ENCODE results near the gene SULF2. TPM values are rescaled to one million over a fixed set of nuclear protein-coding genes. Genes with fewer than 3 reads are reported as not detected.

Gene SULF2
- total RNA-seq, 1 experiment from 2014 or later = 66.1 TPM

- BruUV-seq (replicated peaks) = no TSS peak
- Mint-ChIP-seq H3K27me3 (ENCODE audit: insufficient read depth, unreplicated experiment) (no peaks in the 10 kb centered on the region), H3K27ac (ENCODE audit: unreplicated experiment) (no peak overlapping the region), H3K4me1 (ENCODE audit: low read depth, unreplicated experiment) (no peaks in the 10 kb centered on the region), H3K9me3 (ENCODE audit: unreplicated experiment) (no peaks in the 10 kb centered on the region), H3K4me3 (ENCODE audit: unreplicated experiment) (no peak overlapping the region), H3K36me3 (ENCODE audit: insufficient read depth, unreplicated experiment) (no peaks in the 10 kb centered on the region)
- no peaks in the 10 kb centered on the region for H3K4me1 ChIP-seq
- H3K36me3 ChIP-seq (ENCODE audit: control insufficient read depth, insufficient read depth, low read length) = no peaks in the 10 kb centered on the region
- TF ChIP-seq CTCF (IDR thresholded peaks at IDR 0.05; ENCODE audit: insufficient read depth in 1 of 2, low read depth in 1 of 2, low read length in 1 of 2, severe bottlenecking in 1 of 2, unreplicated experiment in 1 of 2) = no peak
- no peak for DNase-seq
- intact Hi-C loops (cut with micrococcal nuclease; ENCODE audit: unreplicated experiment) = no loop called here
- POLR2A ChIA-PET = interaction anchor here (0.6 kb wide), 1 partner anchor 177 kb away, joined by 3 read pairs; no protein-coding TSS in a partner anchor
- H3K9me3 ChIP-seq = no peaks in the 10 kb centered on the region
- no peak overlapping the region for H3K4me3 ChIP-seq (ENCODE audit: low read depth, low read length)
- CTCF ChIA-PET = interaction anchor here (0.7 kb wide), 1 partner anchor 472 kb away, joined by 3 read pairs; no protein-coding TSS in a partner anchor
- H3K27me3 ChIP-seq (replicated peaks; ENCODE audit: control insufficient read depth, insufficient read depth, low read length) = no peaks in the 10 kb centered on the region
Measured at GRCh38 chr20:47717421-47717820, 67.9 kb downstream of the SULF2 start.

DNA sequence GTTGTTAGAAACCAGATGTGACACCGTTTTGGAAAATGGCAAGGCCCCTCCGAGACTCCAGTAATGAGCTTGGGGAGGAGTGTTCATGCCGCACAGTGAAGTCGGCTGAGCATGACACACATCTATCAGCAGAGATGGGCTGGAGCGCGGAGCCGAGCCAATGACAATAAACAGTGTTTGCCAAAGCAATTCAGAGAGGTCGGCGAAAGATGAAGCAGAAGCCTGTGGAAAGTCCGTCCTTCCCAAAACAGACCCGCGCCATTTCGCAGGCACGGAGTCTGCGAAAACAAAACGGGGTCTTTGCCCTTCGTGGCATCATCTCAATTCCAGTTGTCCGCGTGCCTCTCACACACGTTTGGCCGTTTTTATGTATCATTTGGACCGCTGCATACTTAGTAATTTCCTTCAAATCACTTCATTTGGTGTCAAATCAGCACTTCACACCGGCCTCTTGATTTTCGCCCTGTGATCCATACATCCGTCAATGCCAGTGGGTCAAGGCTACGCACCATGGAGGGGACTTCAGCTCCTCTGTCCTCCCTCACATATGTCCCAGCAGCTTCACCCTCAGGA, 71.3 kb downstream of the SULF2 start:
- POLR2A ChIA-PET = no interaction called here

GRCh38 chr20:47713163-47713562, 72.1 kb downstream of the SULF2 start:
- no peaks in the 10 kb centered on the region for H3K4me1 ChIP-seq
- Mint-ChIP-seq H3K27ac (ENCODE audit: unreplicated experiment) (no peak overlapping the region), H3K27me3 (ENCODE audit: insufficient read depth, unreplicated experiment) (no peaks in the 10 kb centered on the region), H3K9me3 (ENCODE audit: unreplicated experiment) (no peaks in the 10 kb centered on the region), H3K4me3 (ENCODE audit: unreplicated experiment) (no peak overlapping the region), H3K4me1 (ENCODE audit: low read depth, unreplicated experiment) (no peaks in the 10 kb centered on the region), H3K36me3 (ENCODE audit: insufficient read depth, unreplicated experiment) (no peaks in the 10 kb centered on the region)
- no peaks in the 10 kb centered on the region for H3K36me3 ChIP-seq (ENCODE audit: control insufficient read depth, insufficient read depth, low read length)
- H3K4me3 ChIP-seq (ENCODE audit: low read depth, low read length) = no peak overlapping the region
- DNase-seq = no peak
- ChIA-PET CTCF (interaction anchor here (0.9 to 2.5 kb wide), 3 partner anchors 20 to 53 kb away, joined by 3 to 7 read pairs (median 4); no protein-coding TSS in a partner anchor), POLR2A (no interaction called here)
- TF ChIP-seq CTCF (IDR thresholded peaks at IDR 0.05; ENCODE audit: insufficient read depth in 1 of 2, low read depth in 1 of 2, low read length in 1 of 2, severe bottlenecking in 1 of 2, unreplicated experiment in 1 of 2) = no peak
- intact Hi-C loops (cut with micrococcal nuclease; ENCODE audit: unreplicated experiment) = no loop called here
- no peaks in the 10 kb centered on the region for H3K9me3 ChIP-seq
- BruUV-seq (replicated peaks) = no TSS peak
- no peaks in the 10 kb centered on the region for H3K27me3 ChIP-seq (replicated peaks; ENCODE audit: control insufficient read depth, insufficient read depth, low read length)

More for the DNA sequence above, 71.3 kb downstream of the SULF2 start:
- Mint-ChIP-seq H3K4me1 (ENCODE audit: low read depth, unreplicated experiment) (no peaks in the 10 kb centered on the region), H3K9me3 (ENCODE audit: unreplicated experiment) (no peaks in the 10 kb centered on the region), H3K27me3 (ENCODE audit: insufficient read depth, unreplicated experiment) (no peaks in the 10 kb centered on the region), H3K4me3 (ENCODE audit: unreplicated experiment) (no peak overlapping the region), H3K27ac (ENCODE audit: unreplicated experiment) (no peak overlapping the region), H3K36me3 (ENCODE audit: insufficient read depth, unreplicated experiment) (no peaks in the 10 kb centered on the region)
- no peak for TF ChIP-seq CTCF (IDR thresholded peaks at IDR 0.05; ENCODE audit: insufficient read depth in 1 of 2, low read depth in 1 of 2, low read length in 1 of 2, severe bottlenecking in 1 of 2, unreplicated experiment in 1 of 2)
- no peaks in the 10 kb centered on the region for H3K4me1 ChIP-seq
- no peaks in the 10 kb centered on the region for H3K27me3 ChIP-seq (replicated peaks; ENCODE audit: control insufficient read depth, insufficient read depth, low read length)
- H3K36me3 ChIP-seq (ENCODE audit: control insufficient read depth, insufficient read depth, low read length) = no peaks in the 10 kb centered on the region
- no TSS peak for BruUV-seq (replicated peaks)
- intact Hi-C loops (cut with micrococcal nuclease; ENCODE audit: unreplicated experiment) = no loop called here
- CTCF ChIA-PET = interaction anchor here (0.6 kb wide), 1 partner anchor 578 kb away, joined by 5 read pairs; no protein-coding TSS in a partner anchor
- no peak for DNase-seq
- H3K4me3 ChIP-seq (ENCODE audit: low read depth, low read length) = no peak overlapping the region
- no peaks in the 10 kb centered on the region for H3K9me3 ChIP-seq

All from Caco-2 (cell line).